ENCODE data around the gene KLHL41.
A peak's percentile ranks its signal among the peaks of the same experiment; 100 is the strongest.
"Not testable (repeated sequence)": the region's sequence is repeated elsewhere in the genome, so short reads cannot be mapped to it uniquely, and the experiment has no call there.

KLHL41 gene

GRCh38 chr2:169572821-169573159 is 63.3 kb downstream of the KLHL41 start:
- no peak for DNase-seq

GRCh38 chr2:169573160-169573973 is 63.9 kb downstream of the KLHL41 start, which contains the start of gene FASTKD1:
FASTKD1 (minus strand) TSS chr2:169573865; CDS start chr2:169572029, 1,836 bp downstream.
- DNase-seq, result peak; percentile 41 to 96 (median 84)

- DNase-seq, result no peak
These were observed 64.4 kb downstream of the KLHL41 start for GRCh38 chr2:169573974-169574299.

- not testable (repeated sequence) for DNase-seq
These were observed 65.0 kb downstream of the KLHL41 start for GRCh38 chr2:169574539-169574938.

- DNase-seq, result not testable (repeated sequence)
These were observed 65.8 kb downstream of the KLHL41 start for GRCh38 chr2:169575264-169575663.

Data from nucleus accumbens (tissue), 56 donors.